Measurements from ENCODE around the gene CABLES2. TPM values are rescaled to one million over a fixed set of nuclear protein-coding genes. Genes with fewer than 3 reads are reported as not detected.

Gene CABLES2
- total and polyA plus RNA-seq, 9 of the 15 experiments (the other 6 are each of a cell fraction or from before 2014, with no cell fraction given), result 0.46 to 4.2 (median 1.6) TPM

DNA sequence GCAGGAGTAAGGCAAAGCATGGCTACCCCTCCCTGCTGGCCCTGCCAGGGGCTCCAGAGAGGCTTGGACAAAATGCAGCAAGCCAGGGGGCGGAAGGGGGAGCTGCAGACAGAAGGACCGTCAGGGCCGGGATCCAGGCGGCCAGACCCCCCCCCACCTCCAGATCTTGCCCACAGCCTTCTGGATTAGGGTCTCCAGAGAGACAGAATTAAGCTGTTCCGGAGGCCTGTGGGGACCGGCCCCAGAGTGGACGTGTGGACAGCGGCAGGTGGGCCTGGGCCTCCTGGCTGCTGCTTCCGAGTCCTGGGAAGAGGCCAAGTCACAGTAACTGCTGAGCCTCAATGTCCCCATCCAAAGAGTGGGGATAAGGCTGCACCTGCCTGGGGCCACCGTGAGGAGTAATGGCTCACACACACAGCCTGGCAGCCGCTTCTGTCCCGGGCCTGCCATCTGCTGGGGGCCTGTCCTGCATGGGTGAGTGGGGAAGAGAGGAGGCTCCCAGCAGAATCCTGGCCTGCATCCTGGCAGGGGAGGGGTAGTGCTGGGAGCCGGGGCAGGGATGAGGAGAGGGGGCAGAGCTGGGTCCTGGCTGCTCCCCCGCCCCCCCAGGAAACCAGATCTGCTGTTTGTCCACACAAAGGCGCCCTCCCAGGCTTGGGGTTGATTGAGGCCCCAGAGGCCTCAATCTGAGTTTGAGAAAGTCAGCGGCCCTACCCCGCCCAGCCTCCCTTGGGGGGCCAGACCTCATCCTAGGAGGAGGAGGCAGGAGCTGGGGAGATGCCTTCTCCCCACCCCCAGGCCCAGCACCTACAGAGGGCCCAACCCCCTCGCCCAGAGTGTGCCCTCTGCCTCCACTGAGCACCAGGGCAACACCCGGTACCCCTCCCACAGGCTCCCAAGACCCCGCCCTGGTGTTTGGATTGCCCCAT, 43.8 kb downstream of the CABLES2 start:
- Histone ChIP-seq H3K9me1 (ENCODE audit: control insufficient read depth, insufficient read depth, low read length) (peaks cover 4% of the 10 kb centered on the region), H3K36me3 (ENCODE audit: control insufficient read depth, insufficient read depth, low read length) (peaks cover 28% of the 10 kb centered on the region; the same call in 1 of the 3 replicates), H3K9ac (ENCODE audit: insufficient read depth in 1 of 2, low read depth in 2 of 2, low read length in 2 of 2) (peak overlapping the region in 1 of 2 experiments; percentile 96; a peak in 2 of 4 replicates), H3K4me1 (replicated peaks in 1 of 2; ENCODE audit: control insufficient read depth in 2 of 2, insufficient read depth in 2 of 2, low read length in 2 of 2) (peaks cover 50 to 96% of the 10 kb centered on the region in 2 experiments), H4K20me1 (replicated peaks; ENCODE audit: control insufficient read depth, insufficient read depth, low read length) (peaks cover 13% of the 10 kb centered on the region; the same call in 1 of the 2 replicates), H3K27ac (ENCODE audit: extremely low read depth, low read depth, low read length) (no peak overlapping the region), H3K4me3 (no peak overlapping the region), H3K27me3 (ENCODE audit: control insufficient read depth in 2 of 2, insufficient read depth in 2 of 2, low read length in 2 of 2) (no peaks in the 10 kb centered on the region), H3K4me2 (ENCODE audit: insufficient read depth, low read length) (no peak overlapping the region), H2AFZ (ENCODE audit: low read depth, low read length) (no peak overlapping the region), H3K79me2 (ENCODE audit: control insufficient read depth, insufficient read depth, low read length) (peaks cover 64% of the 10 kb centered on the region), H3K9me3 (replicated peaks; ENCODE audit: control insufficient read depth, insufficient read depth, low read depth, low read length) (no peaks in the 10 kb centered on the region)
- intact Hi-C loops (cut with micrococcal nuclease) (no loop called here), in situ Hi-C loops (cut with MboI) (loop anchor here (10.0 kb wide), 1 partner anchor 368 kb away; no protein-coding TSS in a partner anchor)
- ATAC-seq (no peak), FAIRE-seq (no peak), DNase-seq (ENCODE audit: extremely low read depth in 1 of 4, low spot score in 3 of 4) (no peak)
- ChIA-PET POLR2A (interaction anchor here (0.5 to 2.5 kb wide), 4 partner anchors 12 to 27 kb away, joined by 3 to 9 read pairs (median 6); partner anchors contain the start of gene RPS21), CTCF (ENCODE audit: low intra/inter-chr PET ratio) (no interaction called here)
- TF ChIP-seq, protein P1, sequence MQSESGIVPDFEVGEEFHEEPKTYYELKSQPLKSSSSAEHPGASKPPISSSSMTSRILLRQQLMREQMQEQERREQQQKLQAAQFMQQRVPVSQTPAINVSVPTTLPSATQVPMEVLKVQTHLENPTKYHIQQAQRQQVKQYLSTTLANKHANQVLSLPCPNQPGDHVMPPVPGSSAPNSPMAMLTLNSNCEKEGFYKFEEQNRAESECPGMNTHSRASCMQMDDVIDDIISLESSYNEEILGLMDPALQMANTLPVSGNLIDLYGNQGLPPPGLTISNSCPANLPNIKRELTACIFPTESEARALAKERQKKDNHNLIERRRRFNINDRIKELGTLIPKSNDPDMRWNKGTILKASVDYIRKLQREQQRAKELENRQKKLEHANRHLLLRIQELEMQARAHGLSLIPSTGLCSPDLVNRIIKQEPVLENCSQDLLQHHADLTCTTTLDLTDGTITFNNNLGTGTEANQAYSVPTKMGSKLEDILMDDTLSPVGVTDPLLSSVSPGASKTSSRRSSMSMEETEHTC (IDR thresholded peaks at IDR 0.05), result no peak
- TF ChIP-seq, protein P2, sequence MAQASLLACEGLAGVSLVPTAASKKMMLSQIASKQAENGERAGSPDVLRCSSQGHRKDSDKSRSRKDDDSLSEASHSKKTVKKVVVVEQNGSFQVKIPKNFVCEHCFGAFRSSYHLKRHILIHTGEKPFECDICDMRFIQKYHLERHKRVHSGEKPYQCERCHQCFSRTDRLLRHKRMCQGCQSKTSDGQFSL (CRISPR knock-in tag; IDR thresholded peaks at IDR 0.05), result no peak
- TF ChIP-seq, protein P2 (tag; IDR thresholded peaks at IDR 0.05), result peak in 1 of 2 experiments; percentile 27; a peak in 1 of 4 replicates
- WGBS (ENCODE audit: insufficient coverage, low coverage, missing lambda C conversion rate), result 77% methylated on average over 17 of the region's 20 CpGs
- no TSS peak for BruUV-seq (replicated peaks)

Data from K562 (cell line).